PC-9 (cell line): ENCODE measurements around the gene DLL4. TPM values are rescaled to one million over a fixed set of nuclear protein-coding genes. Genes with fewer than 3 reads are reported as not detected.

Source experiments
- BruUV-seq: library from RNA; stranded (reverse); fragments of 400-500 nt; replicated peaks from 2 replicates; lab custom pipeline; 2021; lab: Mats Ljungman, UMichigan
- CTCF ChIA-PET: fragments of 300-600 bp; sonication (Branson Sonifier 250); formaldehyde crosslinking; loops from one replicate; lab custom pipeline; 2022; ENCODE audit warnings: antibody characterized with exemption; lab: Charles Lee
- POLR2A ChIA-PET: fragments of 300-600 bp; sonication (Branson Sonifier 250); formaldehyde crosslinking; loops from one replicate; lab custom pipeline; 2022; ENCODE audit warnings: antibody characterized with exemption; ENCODE audit not compliant: unreplicated experiment; lab: Charles Lee
- DNase-seq, 2 experiments: peaks; one replicate each; pipeline versions ENCODE4 v3.0.0 to v3.0.0-alpha.2; 2015 to 2022; ENCODE audit warnings: mixed read lengths in 1 of 2
- H2AFZ ChIP-seq: fragments of 200-600 bp; sonication (generic); 2 replicates; pipeline ENCODE4 v1.8.1; 2017; ENCODE audit warnings: antibody characterized with exemption
- H3F3A ChIP-seq: fragments of 200-600 bp; sonication (generic); 2 replicates; pipeline ENCODE4 v1.8.1; 2017; ENCODE audit warnings: antibody characterized with exemption, mild to moderate bottlenecking, low read depth; ENCODE audit not compliant: insufficient read depth
- H3K27ac ChIP-seq: fragments of 200-600 bp; sonication (generic); 2 replicates; pipeline ENCODE4 v1.6.1; 2016; ENCODE audit warnings: mixed run types
- H3K27me3 ChIP-seq: fragments of 200-600 bp; sonication (generic); 2 replicates; pipeline ENCODE4 v1.6.1; 2016; ENCODE audit warnings: low read depth, mixed run types; ENCODE audit not compliant: insufficient read depth
- H3K36me3 ChIP-seq: fragments of 200-600 bp; sonication (generic); 2 replicates; pipeline ENCODE4 v1.6.1; 2016; ENCODE audit warnings: low read depth, mixed run types
- H3K4me1 ChIP-seq: fragments of 200-600 bp; sonication (generic); replicated peaks from 2 replicates; pipeline ENCODE4 v1.6.1; 2016; ENCODE audit warnings: mixed run types; ENCODE audit not compliant: insufficient read depth
- H3K4me2 ChIP-seq: fragments of 200-600 bp; sonication (generic); 2 replicates; pipeline ENCODE4 v1.6.1; 2017; ENCODE audit warnings: mixed run types
- H3K4me3 ChIP-seq: fragments of 200-600 bp; sonication (generic); 2 replicates; pipeline ENCODE4 v1.6.1; 2016; ENCODE audit warnings: mixed run types
- H3K79me2 ChIP-seq: fragments of 200-600 bp; sonication (generic); 2 replicates; pipeline ENCODE4 v1.6.1; 2017; ENCODE audit warnings: low read depth, mixed run types
- H3K9me2 ChIP-seq: fragments of 200-600 bp; sonication (generic); 2 replicates; pipeline ENCODE4 v1.8.1; 2017; ENCODE audit warnings: mild to moderate bottlenecking; ENCODE audit not compliant: insufficient read depth
- H3K9me3 ChIP-seq: fragments of 200-600 bp; sonication (generic); 2 replicates; pipeline ENCODE4 v1.8.1; 2016; ENCODE audit warnings: low read depth; ENCODE audit not compliant: insufficient read depth
- H4K20me1 ChIP-seq: fragments of 200-600 bp; sonication (generic); 2 replicates; pipeline ENCODE4 v1.8.1; 2017; ENCODE audit not compliant: insufficient read depth
- EZH2 ChIP-seq: fragments of 200-600 bp; sonication (generic); IDR thresholded peaks from 2 replicates; pipeline ENCODE4 v1.8.0; 2017; ENCODE audit warnings: antibody characterized with exemption, low read depth
- intact Hi-C: fragments of 100-400 bp; cut with micrococcal nuclease; formaldehyde crosslinking; loops from one replicate; pipeline ENCODE4 v1.10.0; 2022; ENCODE audit not compliant: unreplicated experiment
- total RNA-seq: library from RNA; stranded (reverse); gene quantifications from 2 replicates; pipeline ENCODE4 v1.2.3, GENCODE V29; 2021
- TF ChIP-seq, protein P1 (sequence below): fragments of 200-600 bp; sonication (generic); conservative IDR thresholded peaks from 2 replicates; pipeline ENCODE4 v1.6.1; 2017; ENCODE audit warnings: mixed run types, antibody characterized with exemption, mild to moderate bottlenecking, moderate library complexity

The DLL4 gene
- total RNA-seq, 1 experiment from 2014 or later = 0.48 TPM

GRCh38 chr15:40927873-40928806 is 1.0 kb upstream of the DLL4 start:
- Histone ChIP-seq H3K27ac (no peak overlapping the region), H3K4me3 (peak overlapping the region; percentile 77), H3K79me2 (no peaks in the 10 kb centered on the region), H3K9me3 (no peaks in the 10 kb centered on the region), H3K4me1 (0 out of 2 replicates have a peak, but pooled peaks cover 6% of the 10 kb centered on the region), H3K9me2 (no peaks in the 10 kb centered on the region), H4K20me1 (no peaks in the 10 kb centered on the region), H3K27me3 (peaks cover 29% of the 10 kb centered on the region), H3K4me2 (peak overlapping the region; percentile 98), H3F3A (peaks cover 9% of the 10 kb centered on the region; the same call in 1 of the 2 replicates), H3K36me3 (no peaks in the 10 kb centered on the region), H2AFZ (peak overlapping the region; percentile 85)
- peak in 1 of 2 experiments; percentile 26 for DNase-seq
- intact Hi-C loops = no loop called here
- BruUV-seq = no TSS peak
- ChIA-PET POLR2A (interaction anchor here (0.6 to 1.0 kb wide), 3 partner anchors 8 to 33 kb away, joined by 3 to 9 read pairs (median 4); no protein-coding TSS in a partner anchor), CTCF (interaction anchor here (0.7 to 1.3 kb wide), 6 partner anchors 11 to 303 kb away, joined by 3 to 18 read pairs (median 8); partner anchors contain the start of gene CHP1)
- peak; percentile 56; the same call in 1 of the 2 replicates for TF ChIP-seq EZH2
- TF ChIP-seq, protein P1, sequence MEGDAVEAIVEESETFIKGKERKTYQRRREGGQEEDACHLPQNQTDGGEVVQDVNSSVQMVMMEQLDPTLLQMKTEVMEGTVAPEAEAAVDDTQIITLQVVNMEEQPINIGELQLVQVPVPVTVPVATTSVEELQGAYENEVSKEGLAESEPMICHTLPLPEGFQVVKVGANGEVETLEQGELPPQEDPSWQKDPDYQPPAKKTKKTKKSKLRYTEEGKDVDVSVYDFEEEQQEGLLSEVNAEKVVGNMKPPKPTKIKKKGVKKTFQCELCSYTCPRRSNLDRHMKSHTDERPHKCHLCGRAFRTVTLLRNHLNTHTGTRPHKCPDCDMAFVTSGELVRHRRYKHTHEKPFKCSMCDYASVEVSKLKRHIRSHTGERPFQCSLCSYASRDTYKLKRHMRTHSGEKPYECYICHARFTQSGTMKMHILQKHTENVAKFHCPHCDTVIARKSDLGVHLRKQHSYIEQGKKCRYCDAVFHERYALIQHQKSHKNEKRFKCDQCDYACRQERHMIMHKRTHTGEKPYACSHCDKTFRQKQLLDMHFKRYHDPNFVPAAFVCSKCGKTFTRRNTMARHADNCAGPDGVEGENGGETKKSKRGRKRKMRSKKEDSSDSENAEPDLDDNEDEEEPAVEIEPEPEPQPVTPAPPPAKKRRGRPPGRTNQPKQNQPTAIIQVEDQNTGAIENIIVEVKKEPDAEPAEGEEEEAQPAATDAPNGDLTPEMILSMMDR = no peak

- TF ChIP-seq, protein P1 = no peak
- no peak for TF ChIP-seq EZH2
- peaks cover 9% of the 10 kb centered on the region; the same call in 1 of the 2 replicates for H3F3A ChIP-seq
- no peak for DNase-seq
- H2AFZ ChIP-seq = peak overlapping the region; percentile 85
- ChIA-PET POLR2A (interaction anchor here (0.6 to 1.0 kb wide), 2 partner anchors 12 to 403 kb away, joined by 5 to 9 read pairs; partner anchors contain the start of genes NUSAP1 and OIP5), CTCF (interaction anchor here (0.6 to 1.1 kb wide), 5 partner anchors 10 to 330 kb away, joined by 4 to 27 read pairs (median 14); no protein-coding TSS in a partner anchor)
- no peaks in the 10 kb centered on the region for H3K9me2 ChIP-seq
- H3K4me3 ChIP-seq = peak overlapping the region; percentile 77
- no peaks in the 10 kb centered on the region for H4K20me1 ChIP-seq
- intact Hi-C loops = no loop called here
- no peaks in the 10 kb centered on the region for H3K79me2 ChIP-seq
- H3K27ac ChIP-seq = no peak overlapping the region
- no peaks in the 10 kb centered on the region for H3K9me3 ChIP-seq
- H3K36me3 ChIP-seq = no peaks in the 10 kb centered on the region
- peak overlapping the region; percentile 98 for H3K4me2 ChIP-seq
- BruUV-seq = TSS peak; percentile 17
- peaks cover 29% of the 10 kb centered on the region for H3K27me3 ChIP-seq
- 0 out of 2 replicates have a peak, but pooled peaks cover 6% of the 10 kb centered on the region for H3K4me1 ChIP-seq
Observed at GRCh38 chr15:40929660-40930429, 705 bp downstream of the DLL4 start.
